ENCODE results near the gene SEPTIN3.

SEPTIN3 gene, protein sequence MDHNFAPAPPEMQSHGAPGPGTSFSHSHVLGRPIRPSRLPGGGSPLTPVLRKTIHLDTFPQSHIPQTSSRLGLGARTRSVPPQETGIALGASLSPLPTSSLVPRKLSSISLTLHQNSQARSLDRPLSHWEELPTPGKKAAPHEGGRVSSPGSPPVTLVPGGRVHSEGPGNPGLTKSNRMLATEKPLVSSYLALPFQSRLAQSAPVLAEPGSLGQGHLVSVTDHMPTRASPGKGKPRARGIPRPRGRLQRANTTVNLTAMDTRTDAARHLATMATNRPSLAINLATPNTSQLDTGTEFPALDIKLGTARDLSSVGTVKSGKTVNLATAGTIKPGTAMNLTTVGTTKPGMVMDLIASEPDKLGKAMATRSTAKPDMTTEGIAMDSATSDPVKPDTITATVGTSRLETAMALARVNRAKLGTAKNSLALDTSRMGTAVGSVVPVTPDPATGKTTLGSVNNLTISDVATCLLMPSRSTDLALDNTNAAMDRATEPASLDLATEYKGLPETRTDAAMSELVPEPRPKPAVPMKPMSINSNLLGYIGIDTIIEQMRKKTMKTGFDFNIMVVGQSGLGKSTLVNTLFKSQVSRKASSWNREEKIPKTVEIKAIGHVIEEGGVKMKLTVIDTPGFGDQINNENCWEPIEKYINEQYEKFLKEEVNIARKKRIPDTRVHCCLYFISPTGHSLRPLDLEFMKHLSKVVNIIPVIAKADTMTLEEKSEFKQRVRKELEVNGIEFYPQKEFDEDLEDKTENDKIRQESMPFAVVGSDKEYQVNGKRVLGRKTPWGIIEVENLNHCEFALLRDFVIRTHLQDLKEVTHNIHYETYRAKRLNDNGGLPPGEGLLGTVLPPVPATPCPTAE

DNA sequence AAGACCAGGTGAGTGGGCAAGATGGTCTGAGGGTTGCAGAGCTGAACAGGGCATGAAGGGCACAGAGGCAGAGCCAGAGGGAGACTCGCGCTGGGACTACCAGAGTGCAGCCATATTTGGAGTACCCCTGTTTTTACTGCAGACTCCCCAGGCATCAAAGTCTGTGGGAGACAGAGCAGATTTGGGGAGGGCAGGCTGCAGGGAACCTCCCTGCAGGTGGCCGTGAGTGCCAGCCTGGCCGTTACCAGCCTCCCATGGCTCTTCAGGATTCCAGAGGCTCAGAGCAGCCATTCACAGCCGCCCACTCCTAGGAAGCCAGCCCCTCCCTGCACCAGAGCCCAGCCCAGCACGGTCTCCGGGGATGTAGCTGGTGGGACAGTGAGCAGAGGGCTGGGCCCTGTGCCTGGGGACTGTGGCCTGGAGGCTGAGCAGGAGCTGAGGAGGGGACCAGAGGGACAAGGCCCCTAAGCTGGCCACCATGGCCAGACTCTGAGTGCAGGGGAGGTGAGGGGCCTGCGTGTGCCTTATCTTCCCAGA is at the start of gene SEPTIN3:
SEPTIN3 (plus strand) TSS at position 334 of the 537 bp plus-strand sequence. CDS start 2,050 bp downstream, outside the sequence.
- no peak for DNase-seq (ENCODE audit: low read depth)

DNA sequence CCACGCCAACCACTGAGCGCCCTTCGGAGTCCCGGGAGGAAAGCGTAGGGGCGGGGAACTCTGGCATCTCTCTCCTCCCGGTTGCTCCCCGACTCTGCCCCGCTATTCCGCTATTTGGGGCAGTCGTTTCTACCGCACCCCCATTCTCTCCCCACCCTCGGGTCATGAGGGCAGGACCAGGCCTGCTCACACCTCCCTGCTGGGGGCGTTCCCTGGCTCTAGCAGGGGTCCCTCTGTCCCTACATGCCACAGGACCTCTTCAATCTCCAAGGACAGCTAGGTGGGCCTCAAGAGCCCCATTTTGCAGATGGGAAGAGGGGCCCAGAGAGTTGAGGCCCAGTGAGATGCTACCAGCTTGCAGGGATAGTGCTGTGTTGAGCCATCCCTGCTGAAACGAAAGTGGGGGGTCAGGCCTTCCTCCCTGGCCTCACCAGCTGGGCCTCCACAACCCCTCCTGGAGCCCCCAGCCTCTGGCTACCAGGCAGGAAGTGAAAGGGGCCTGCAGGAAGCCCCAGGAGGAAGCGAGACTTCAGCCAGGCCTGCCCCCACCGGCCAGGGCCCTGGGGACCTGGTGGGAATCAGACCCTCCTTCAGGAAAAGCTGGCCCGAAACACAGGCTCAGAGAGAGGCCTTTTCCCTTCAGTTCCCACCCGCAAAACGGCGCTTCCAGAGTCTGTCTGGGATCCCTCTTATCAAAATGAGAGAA is 48.8 kb upstream of the SEPTIN3 start:
- DNase-seq (ENCODE audit: low read depth): no peak

DNA sequence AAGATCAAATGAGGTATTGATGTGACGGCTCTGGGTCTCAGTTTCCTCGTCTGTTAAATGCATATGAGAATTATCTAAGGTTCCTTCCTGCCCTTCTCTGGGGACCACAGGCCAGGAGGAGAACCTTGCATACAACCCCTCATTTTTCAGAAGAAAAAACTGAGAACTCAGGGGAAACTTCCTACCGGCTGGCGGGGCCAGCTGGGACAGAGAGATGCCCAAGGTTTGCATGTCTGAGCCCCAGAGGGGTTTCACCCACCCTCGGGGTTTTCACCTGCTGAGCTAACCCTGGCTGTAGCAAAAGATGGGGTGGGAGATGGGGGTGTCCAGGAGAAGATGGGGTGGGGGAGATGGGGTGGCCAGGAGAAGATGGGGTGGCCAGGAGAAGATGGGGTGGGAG is 46.9 kb upstream of the SEPTIN3 start:
- no peak for DNase-seq (ENCODE audit: low read depth)

DNA sequence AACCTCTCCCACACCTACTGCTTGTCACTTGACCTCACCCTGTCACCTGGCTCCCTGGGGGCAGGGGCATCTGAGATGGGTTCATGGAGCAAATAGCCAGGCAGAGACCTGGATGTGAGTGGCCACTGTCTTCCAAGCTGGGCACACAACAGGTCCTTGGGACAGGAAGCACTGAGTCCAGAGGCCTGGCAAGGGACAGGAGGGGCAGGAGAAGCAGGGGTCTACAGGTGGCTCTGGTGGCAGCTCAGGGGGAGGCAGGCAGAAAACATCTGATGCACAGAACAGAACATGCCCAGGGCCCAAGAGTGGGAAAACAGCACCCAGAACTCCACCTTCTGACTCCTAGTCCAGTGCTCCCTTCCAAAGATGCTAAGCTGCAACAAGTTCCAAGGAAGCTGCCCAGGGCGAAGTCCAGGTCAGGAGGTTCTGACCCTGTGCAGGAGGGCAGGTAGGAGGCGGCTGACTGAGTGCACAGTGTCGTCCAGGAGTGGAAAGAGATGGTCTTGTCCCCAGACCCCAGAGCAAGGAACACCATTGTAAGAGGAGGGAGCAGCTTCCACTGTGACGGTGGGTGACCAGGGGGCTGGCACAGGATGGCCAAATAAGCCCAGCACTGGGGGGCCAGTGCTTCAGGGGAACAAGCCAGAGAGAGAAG is 46.2 kb upstream of the SEPTIN3 start:
- no peak for DNase-seq (ENCODE audit: low read depth)

DNA sequence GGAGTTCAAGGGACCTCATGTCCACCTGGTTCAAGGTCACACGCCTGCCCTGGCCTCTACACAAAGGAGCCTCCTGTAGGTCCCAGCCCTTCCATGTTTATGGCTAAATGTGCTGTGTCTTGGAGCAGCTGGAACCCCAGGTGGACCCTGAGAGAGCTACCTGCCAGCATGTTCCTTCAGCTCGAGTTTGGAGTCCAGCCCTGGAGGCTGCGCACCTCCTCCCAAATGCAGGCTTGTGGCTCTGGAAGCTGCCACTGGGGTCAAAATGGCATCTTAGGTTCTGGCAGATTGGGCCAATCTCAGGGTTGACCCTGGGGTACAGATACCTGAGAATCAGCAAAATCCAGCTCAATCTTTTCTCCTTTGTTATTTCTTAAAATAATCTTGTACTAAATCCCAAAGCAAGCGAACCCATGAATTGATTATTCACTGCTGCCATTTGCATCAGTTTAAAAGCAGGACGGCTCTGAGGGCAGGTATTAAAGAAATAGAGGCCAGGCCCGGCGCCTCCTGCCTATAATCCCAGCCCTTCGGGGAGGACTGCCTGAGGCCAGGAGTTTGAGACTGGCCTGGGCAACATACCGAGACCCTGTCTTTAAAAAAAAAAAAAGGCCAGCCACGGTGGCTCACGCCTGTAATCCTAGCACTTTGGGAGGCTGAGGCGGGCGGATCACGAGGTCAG is 45.5 kb upstream of the SEPTIN3 start:
- DNase-seq (ENCODE audit: low read depth): no peak

DNA sequence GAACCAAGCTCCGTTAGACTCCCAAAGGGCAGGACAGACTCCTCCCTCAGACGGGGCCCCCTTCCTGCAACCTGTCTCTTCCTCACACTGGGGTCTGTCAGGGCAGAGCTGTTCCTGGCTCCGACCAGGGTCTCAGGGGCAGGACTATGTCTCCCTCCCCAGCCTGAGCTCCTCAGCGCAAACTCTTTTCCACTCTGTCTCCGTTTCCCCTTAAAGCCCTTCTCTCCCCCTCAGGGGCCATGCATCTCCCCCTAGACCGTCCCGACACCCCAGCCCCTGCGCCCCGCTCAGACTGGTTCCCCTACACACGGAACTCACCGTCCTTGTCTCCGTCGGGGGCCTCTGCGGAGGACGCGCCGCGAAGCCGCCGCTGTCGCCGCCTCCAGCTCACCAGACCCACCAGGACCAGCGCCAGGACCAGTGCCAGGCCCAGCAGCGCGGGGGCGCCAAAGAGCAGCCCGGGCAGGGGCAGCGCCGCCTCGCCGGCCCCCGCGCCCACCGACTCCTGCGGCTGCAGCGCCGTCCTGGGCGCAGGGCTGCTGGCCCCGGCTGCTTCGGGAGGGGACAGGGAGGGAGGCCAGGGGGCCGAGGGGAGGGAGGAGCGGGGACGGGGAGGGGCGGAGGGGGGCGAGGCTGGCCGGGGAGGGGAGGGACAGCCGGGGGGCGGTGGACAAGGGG is 43.3 kb upstream of the SEPTIN3 start:
- peak; percentile 26 for DNase-seq (ENCODE audit: low read depth)

DNA sequence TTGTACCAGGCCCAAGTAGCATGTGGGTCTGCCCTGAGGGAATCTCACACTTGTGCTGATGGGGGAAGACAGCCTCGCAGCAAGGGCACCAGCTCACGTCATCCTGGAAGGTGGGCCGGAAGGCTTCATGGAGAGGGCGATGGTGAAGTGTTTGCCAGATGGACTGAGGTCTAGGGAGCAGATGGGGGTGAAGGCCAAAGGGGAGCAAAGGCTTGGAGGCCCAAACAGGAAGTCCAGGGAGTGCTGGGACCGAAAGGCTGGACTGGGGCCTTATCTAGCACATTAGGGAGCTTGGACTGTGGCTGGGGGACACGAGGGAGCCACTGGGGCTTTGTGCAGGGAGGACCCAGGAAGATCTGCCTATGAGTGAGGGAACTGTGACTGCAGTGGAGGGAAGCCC is 41.4 kb upstream of the SEPTIN3 start:
- no peak for DNase-seq (ENCODE audit: low read depth)

DNA sequence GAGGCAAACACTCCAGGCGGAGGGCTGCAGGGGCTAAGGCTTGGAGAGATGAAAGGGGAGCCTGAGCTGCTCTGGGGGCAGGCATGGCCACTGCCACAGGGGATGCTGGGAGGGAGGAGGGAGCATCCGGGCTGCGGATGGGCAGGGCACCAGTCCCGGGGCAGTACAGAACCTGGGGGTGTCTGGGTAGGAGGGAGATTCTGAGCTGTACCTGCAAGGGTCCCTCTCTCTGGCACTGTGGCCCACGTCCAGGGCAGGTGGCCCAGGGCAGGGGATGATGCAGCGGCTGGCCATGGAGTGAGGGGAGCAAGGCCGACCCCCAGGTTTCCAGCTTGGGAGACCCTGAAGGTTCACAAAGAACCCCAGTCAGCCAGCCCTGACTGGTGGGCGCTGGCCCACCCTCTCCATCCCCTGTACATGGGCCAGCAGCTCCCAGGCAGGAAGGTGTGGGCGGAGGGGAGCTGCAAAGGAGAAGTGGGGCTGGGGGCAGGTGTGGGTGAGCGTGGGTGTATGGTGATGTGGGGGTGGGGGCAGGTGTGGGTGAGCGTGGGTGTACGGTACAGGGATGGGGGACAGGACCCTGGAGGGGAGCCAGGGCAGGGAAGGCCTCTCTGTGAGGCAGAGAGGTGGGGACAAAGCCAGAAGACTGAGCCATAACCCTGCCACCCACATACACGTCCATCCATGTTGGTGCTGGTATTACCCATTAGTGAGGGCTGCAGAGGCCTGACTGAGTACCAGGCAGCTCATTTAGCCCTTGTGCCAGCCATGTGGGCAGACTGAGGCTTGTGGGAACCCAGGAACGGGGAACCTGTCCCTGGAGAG is 40.4 kb upstream of the SEPTIN3 start:
- no peak for DNase-seq (ENCODE audit: low read depth)

DNA sequence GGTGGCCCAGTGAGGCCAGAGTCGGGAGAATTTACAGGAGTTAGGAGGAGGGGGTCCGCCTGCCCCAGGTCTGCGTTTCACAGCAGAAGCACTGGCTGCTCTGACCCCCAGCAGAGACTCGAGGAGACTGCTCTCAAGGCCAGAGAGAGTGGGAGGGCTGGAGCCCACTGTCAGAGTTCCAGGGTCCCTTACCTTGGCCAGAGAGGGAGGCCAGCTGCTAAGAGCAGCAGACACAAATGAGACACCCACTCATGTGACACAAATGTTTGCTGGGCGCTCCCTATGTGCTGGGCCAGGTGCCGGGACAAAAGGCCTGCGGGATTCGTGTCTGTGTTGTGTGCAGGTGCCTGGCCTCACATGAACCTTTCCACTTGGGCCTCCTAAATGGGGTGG is 39.8 kb upstream of the SEPTIN3 start:
- DNase-seq (ENCODE audit: low read depth): no peak

DNA sequence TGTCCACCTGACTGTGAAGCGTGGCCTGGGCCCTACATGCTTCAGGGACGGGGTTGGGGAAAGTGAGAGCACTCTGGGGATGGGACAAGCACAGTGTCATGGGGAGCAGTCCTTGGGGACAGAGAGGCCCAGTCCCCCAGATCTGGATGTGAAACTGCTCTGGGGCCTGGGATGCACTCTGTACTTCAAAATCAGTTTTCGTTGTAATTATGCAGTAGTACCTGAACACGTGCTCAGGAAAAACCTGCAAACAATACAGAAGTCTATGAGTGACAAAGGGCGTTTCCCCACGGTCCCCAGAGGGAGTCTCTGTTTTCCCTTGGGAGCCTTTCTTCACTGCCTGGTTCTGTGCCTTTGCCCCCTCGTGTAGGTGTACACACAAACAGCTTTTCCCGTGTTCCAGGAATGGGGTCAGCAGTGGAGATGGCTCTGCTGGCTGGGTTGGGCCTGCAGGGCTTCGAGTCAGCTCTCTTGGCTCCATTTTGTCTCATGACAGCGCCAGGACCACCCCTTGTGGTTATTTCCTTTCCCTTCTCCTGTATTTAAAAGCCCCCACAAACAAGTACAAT is 37.5 kb upstream of the SEPTIN3 start:
- DNase-seq (ENCODE audit: low read depth): no peak

DNA sequence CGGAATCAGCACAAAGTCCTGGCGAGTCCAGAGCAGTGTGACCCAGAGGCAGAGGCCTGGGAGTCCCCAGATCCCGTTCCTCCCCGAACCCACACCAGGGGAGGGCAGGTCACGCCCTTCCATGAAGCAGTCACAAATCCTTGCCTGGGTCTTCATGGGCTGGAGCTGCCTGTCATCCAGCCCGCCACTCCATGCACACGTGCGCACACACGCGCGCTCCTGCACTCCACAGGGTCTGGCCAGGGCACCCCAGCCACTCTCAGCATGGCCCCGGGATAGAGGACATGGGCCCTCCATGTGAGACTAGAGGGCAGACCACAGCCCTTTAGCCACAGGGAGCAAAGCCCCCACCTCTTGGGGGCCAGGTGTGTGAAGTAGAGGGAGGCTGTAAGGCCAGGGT is 36.9 kb upstream of the SEPTIN3 start:
- no peak for DNase-seq (ENCODE audit: low read depth)

DNA sequence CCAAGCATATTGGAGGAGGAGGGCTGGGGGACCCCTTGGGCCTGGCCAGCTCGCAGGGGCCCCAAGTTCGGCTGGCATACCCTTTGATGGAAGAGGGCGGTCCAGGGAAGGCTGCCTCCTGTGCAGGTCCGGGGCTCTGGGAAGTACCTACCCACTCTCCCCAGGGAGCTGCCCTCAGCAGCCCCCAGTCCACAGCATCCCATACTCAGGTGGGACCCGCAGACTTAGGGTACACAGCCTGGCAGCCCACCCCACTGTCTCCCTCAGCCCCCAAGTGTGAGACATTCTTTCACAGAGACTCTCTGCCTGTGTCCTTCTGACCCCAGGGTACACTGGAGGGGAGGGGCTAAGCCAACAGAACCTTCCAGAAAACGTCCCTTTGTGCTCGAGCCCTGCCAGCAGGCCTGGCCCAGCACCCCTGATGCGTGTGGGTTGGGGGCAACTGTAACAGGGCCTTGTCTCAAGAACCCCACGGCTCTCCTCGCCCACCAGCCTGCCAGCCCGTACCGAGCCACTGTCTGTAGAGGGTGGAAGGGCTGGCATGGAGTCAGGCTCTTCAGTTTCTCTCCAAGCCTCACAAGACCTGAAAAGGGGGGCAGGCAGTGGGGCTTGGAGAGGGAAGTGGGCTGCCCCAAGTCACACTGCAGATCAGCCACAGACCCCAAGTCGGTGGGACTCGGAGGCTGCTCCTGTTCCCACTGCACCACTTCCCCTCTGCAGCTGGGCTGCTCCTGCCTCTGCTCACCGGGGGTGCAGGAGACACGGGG is 35.6 kb upstream of the SEPTIN3 start:
- DNase-seq (ENCODE audit: low read depth): no peak

DNA sequence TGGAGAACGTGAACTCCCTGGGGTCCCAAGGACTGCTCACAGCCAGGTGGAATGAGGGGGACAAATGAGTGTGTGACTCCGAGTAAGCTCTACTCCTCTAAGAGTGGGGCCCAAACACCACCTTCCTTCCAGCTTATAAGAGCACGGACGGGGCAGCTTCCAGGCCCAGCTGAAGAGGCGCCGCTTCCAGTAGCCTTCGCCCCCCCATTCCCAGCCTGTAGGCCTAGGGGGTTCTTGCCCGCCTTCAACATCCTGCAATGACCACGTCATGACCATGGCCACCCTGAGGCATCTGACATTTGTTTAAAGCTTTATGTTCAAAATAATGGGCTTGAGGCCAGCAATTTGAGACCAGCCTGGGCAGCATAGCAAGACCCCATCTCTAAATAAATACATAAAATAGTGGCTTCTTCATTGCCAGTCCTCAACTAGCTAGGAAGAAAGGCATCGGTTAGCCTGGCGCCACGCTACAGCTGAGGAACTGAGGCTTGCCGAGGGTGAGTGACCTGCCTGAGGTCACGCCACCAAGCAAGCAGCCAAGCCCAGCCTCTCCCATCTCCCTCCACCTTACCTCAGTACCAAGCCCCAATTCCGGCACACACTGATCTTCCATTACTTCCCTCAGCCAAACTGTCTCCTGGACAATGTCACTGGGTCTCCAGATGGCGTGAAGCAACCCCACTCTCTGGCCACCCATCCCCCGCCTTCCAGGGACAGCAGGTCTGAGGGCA is 34.8 kb upstream of the SEPTIN3 start:
- no peak for DNase-seq (ENCODE audit: low read depth)

DNA sequence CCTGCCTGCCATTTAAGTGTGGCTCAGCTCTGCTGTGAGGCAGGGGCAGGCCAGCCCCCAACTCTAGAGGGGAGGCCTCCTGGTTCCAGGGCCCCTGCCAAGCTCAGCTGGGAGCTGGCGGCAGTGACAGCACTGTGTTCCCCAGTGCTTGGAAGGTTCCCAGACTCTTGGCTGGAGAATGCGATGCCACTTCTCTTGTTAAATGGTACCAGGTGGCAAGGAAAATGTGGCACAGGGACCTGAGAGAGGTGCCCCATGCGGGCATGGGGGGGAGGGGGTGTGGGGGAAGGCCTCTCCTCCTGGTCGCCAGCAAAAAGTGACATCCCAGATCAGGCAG is 34.3 kb upstream of the SEPTIN3 start:
- no peak for DNase-seq (ENCODE audit: low read depth)

DNA sequence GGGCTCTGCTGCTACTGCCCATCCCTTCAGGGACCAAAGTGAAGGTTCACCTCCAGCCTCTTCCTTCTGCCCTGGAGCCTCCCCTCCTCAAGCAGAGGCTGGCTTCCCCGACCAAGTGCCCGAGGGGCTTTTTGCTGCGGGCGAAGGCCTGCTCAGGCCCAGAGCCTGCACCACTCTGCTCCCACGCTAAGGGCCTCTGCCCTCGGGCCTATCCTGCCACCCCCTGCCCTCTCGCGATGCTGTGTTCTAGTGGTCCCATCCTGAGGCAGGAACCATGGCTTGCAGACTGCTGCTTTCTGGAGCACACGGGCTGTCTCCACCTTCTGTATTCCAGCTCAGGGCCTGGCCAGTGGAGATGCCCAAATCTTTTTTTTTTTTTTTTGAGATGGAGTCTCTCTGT is 33.7 kb upstream of the SEPTIN3 start:
- no peak for DNase-seq (ENCODE audit: low read depth)

DNA sequence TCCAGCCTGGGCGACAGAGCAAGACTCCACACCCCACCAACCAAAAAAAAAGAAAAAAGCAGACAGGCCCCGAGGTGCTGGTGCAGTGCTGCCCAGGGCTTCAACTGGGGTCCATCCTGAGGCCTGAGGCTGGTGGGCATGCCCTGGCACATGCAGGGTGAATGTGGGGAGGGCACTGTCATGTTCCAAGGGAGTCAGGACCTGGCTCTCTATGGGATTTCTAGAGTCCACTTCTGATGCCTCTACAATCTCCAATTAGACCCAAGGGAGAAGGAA is 32.4 kb upstream of the SEPTIN3 start:
- no peak for DNase-seq (ENCODE audit: low read depth)

DNA sequence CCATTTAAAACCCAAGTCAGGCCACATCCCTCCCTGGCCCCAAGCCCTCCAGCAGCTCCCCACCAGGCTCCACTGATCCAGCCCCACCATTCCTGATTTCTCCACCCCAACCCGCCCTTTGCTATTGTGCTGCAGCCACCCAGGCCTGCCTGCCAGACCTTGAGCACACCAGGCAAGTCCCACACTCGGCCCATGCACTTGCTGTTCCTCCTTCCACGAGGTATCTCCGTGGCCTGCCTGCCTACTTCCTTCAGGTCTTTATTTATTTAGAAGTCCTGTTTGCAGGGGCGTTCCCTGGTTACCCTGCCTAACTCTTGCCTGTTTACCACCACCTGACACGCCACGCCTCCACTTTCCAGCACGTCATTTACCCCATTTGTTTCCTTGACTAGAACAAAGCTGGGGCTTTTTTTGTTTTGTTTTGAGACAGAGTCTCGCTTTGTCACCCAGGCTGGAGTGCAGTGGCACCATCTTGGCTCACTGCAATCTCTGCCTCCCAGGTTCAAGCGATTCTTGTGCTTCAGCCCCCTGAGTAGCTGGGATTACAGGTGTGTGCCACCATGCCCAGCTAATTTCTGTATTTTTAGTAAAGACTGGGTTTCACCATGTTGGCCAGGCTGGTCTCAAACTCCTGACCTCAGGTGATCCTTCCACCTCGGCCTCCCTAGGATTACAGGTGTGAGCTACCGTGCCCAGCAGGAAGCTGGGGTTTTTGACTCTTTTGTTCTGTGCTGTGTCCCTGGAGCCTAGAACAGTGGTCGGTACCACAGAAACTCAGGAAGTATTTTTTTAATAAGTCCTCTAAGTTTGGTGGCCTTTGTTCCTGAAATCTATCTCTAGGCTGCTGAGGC is 29.0 kb upstream of the SEPTIN3 start:
- DNase-seq (ENCODE audit: low read depth): no peak
